ENCODE data around the gene EBF3. TPM values are rescaled to one million over a fixed set of nuclear protein-coding genes. Genes with fewer than 3 reads are reported as not detected.

The EBF3 gene
- total and polyA plus RNA-seq, 11 donors, result 3.6 to 8.8 (median 5.4) TPM

- DNase-seq, result no peak
- Histone ChIP-seq H3K9me3 (no peaks in the 10 kb centered on the region), H3K27me3 (no peaks in the 10 kb centered on the region), H3K4me1 (peaks cover 0 to 13% (median 0%) of the 10 kb centered on the region in 12 donors), H3K4me3 (no peak overlapping the region), H3K27ac (no peak overlapping the region), H3K36me3 (peaks cover 0 to 70% (median 25%) of the 10 kb centered on the region in 9 donors)
- no peak for ATAC-seq
- intact Hi-C loops (cut with DNase I), result loop anchor here in 1 of 10 donors (10.0 kb wide), 1 partner anchor 831 kb away; no protein-coding TSS in a partner anchor
- 77 to 88% (median 85%) methylated on average over 2 of the region's 2 CpGs for WGBS, 4 donors
- no peak for TF ChIP-seq CTCF (IDR thresholded peaks at IDR 0.05)
- TF ChIP-seq POLR2A (IDR thresholded peaks at IDR 0.05), result no peak
Measured at GRCh38 chr10:129865960-129866359, 98.1 kb downstream of the EBF3 start.

- Histone ChIP-seq H3K27me3 (no peaks in the 10 kb centered on the region), H3K9me3 (no peaks in the 10 kb centered on the region), H3K4me1 (peaks cover 0 to 12% (median 0%) of the 10 kb centered on the region in 12 donors), H3K27ac (no peak overlapping the region), H3K36me3 (peaks cover 0 to 70% (median 25%) of the 10 kb centered on the region in 9 donors), H3K4me3 (no peak overlapping the region)
- 75 to 89% (median 78%) methylated on average over 6 to 7 of the region's 7 CpGs for WGBS, 4 donors
- TF ChIP-seq POLR2A (IDR thresholded peaks at IDR 0.05) (no peak), CTCF (IDR thresholded peaks at IDR 0.05) (no peak)
- DNase-seq (no peak), ATAC-seq (no peak)
- intact Hi-C loops (cut with DNase I), result loop anchor here in 1 of 10 donors (10.0 kb wide), 1 partner anchor 831 kb away; no protein-coding TSS in a partner anchor
Measured at GRCh38 chr10:129865413-129865812, 98.7 kb downstream of the EBF3 start.

GRCh38 chr10:129864601-129865126 lies 99.4 kb downstream of the EBF3 start:
- WGBS, 4 donors, result 73 to 78% (median 77%) methylated on average over 9 of the region's 9 CpGs
- intact Hi-C loops (cut with DNase I), result loop anchor here in 1 of 10 donors (10.0 kb wide), 1 partner anchor 830 kb away; no protein-coding TSS in a partner anchor
- Histone ChIP-seq H3K9me3 (no peaks in the 10 kb centered on the region), H3K27me3 (no peaks in the 10 kb centered on the region), H3K4me3 (no peak overlapping the region), H3K4me1 (peaks cover 0 to 12% (median 0%) of the 10 kb centered on the region in 12 donors), H3K27ac (no peak overlapping the region), H3K36me3 (peaks cover 0 to 70% (median 25%) of the 10 kb centered on the region in 9 donors)
- ATAC-seq (peak in 3 of 4 donors; percentile 10 to 51 (median 20)), DNase-seq (no peak)
- TF ChIP-seq CTCF (IDR thresholded peaks at IDR 0.05) (no peak), POLR2A (IDR thresholded peaks at IDR 0.05) (no peak)

- Histone ChIP-seq H3K36me3 (peaks cover 0 to 71% (median 22%) of the 10 kb centered on the region in 9 donors), H3K4me1 (peaks cover 0 to 12% (median 0%) of the 10 kb centered on the region in 12 donors), H3K27me3 (no peaks in the 10 kb centered on the region), H3K9me3 (no peaks in the 10 kb centered on the region), H3K4me3 (no peak overlapping the region), H3K27ac (no peak overlapping the region)
- 85 to 91% (median 88%) methylated on average over 4 of the region's 4 CpGs for WGBS, 4 donors
- TF ChIP-seq CTCF (IDR thresholded peaks at IDR 0.05), result no peak
- no peak for TF ChIP-seq POLR2A (IDR thresholded peaks at IDR 0.05)
- ATAC-seq (peak in 1 of 4 donors; percentile 11), DNase-seq (no peak)
- intact Hi-C loops (cut with DNase I), result loop anchor here in 1 of 10 donors (10.0 kb wide), 1 partner anchor 829 kb away; no protein-coding TSS in a partner anchor
Measured at GRCh38 chr10:129864082-129864481, 100.0 kb downstream of the EBF3 start.
